RWPE1 (cell line): Measurements from ENCODE around the gene UBE2E2.
"Not testable (repeated sequence)": the region's sequence is repeated elsewhere in the genome, so short reads cannot be mapped to it uniquely, and the experiment has no call there.

Experiments
- CTCF ChIA-PET: fragments of 350-600 bp; sonication (Branson Sonifier 250); formaldehyde crosslinking; extraction: SDS; loops from one replicate; lab custom pipeline; 2021; lab: Yijun Ruan, JAX
- POLR2A ChIA-PET: fragments of 400-600 bp; formaldehyde crosslinking; extraction: SDS; loops from one replicate; lab custom pipeline; 2020; ENCODE audit warnings: antibody characterized with exemption; ENCODE audit not compliant: low non-redundant PET; lab: Yijun Ruan, JAX
- DNase-seq: peaks from one replicate; pipeline ENCODE4 v3.0.0; 2012; ENCODE audit warnings: low spot score
- H3K27ac ChIP-seq: fragments of 450-650 bp; 2 replicates; pipeline ENCODE4 v1.5.1; 2017
- CTCF ChIP-seq: fragments of 450-650 bp; conservative IDR thresholded peaks from 2 replicates; pipeline ENCODE4 v1.5.1; 2017; ENCODE audit warnings: low read depth, mild to moderate bottlenecking

Gene UBE2E2

GRCh38 chr3:23612296-23612891 lies 409.3 kb downstream of the UBE2E2 start:
- no peak overlapping the region for H3K27ac ChIP-seq
- no peak for TF ChIP-seq CTCF
- CTCF ChIA-PET: no interaction called here
- POLR2A ChIA-PET: no interaction called here
- peak; percentile 9 for DNase-seq

GRCh38 chr3:23615068-23615467 lies 411.9 kb downstream of the UBE2E2 start:
- no peak for DNase-seq
- ChIA-PET POLR2A (no interaction called here), CTCF (no interaction called here)
- TF ChIP-seq CTCF: no peak
- no peak overlapping the region for H3K27ac ChIP-seq

GRCh38 chr3:23618475-23618874 lies 415.3 kb downstream of the UBE2E2 start:
- POLR2A ChIA-PET, DNase-seq, CTCF ChIA-PET, H3K27ac ChIP-seq: not testable (repeated sequence)

- H3K27ac ChIP-seq: peak overlapping the region; percentile 61
- POLR2A ChIA-PET: no interaction called here
- DNase-seq: no peak
- no peak for TF ChIP-seq CTCF
- CTCF ChIA-PET: interaction anchor here (0.6 kb wide), 1 partner anchor 269 kb away, joined by 3 read pairs; no protein-coding TSS in a partner anchor
Observed at GRCh38 chr3:23619705-23620637, 416.8 kb downstream of the UBE2E2 start.

- peak overlapping the region; percentile 61 for H3K27ac ChIP-seq
- POLR2A ChIA-PET: no interaction called here
- no peak for DNase-seq
- TF ChIP-seq CTCF: no peak
- CTCF ChIA-PET: no interaction called here
Observed at GRCh38 chr3:23620638-23621015, 417.5 kb downstream of the UBE2E2 start.

GRCh38 chr3:23623844-23624243 lies 420.7 kb downstream of the UBE2E2 start:
- H3K27ac ChIP-seq: no peak overlapping the region
- CTCF ChIA-PET: no interaction called here
- no peak for DNase-seq
- TF ChIP-seq CTCF: no peak
- POLR2A ChIA-PET: no interaction called here

GRCh38 chr3:23624305-23624704 lies 421.2 kb downstream of the UBE2E2 start:
- POLR2A ChIA-PET: no interaction called here
- CTCF ChIA-PET: no interaction called here
- no peak for DNase-seq
- no peak for TF ChIP-seq CTCF
- no peak overlapping the region for H3K27ac ChIP-seq
